Esophagus (tissue), 2 donors: Measurements from ENCODE around the gene JUND. TPM values are rescaled to one million over a fixed set of nuclear protein-coding genes. Genes with fewer than 3 reads are reported as not detected.

Experiments used
- H3K27ac ChIP-seq, 2 donors: one replicate each; pipeline ENCODE4 v1.5.1; 2013; ENCODE audit warnings: low read depth in 2 of 2, mild to moderate bottlenecking in 2 of 2, inconsistent platforms in 1 of 2, low read length in 1 of 2, moderate library complexity in 1 of 2
- H3K27me3 ChIP-seq, 2 donors: one replicate each; pipeline ENCODE4 v1.6.1; 2013; ENCODE audit warnings: low read length in 2 of 2, control low read depth in 1 of 2, mild to moderate bottlenecking in 1 of 2; ENCODE audit not compliant: insufficient read depth in 2 of 2, control insufficient read depth in 1 of 2
- H3K36me3 ChIP-seq, 2 donors: one replicate each; pipeline ENCODE4 v1.6.1; 2013; ENCODE audit warnings: low read length in 1 of 2; ENCODE audit not compliant: control insufficient read depth in 2 of 2, insufficient read depth in 2 of 2
- H3K4me1 ChIP-seq, 2 donors: one replicate each; pipeline ENCODE4 v1.6.1; 2013; ENCODE audit warnings: low read length in 1 of 2; ENCODE audit not compliant: control insufficient read depth in 2 of 2, insufficient read depth in 2 of 2
- H3K4me3 ChIP-seq, 2 donors: one replicate each; pipeline ENCODE4 v1.5.1; 2013; ENCODE audit warnings: low read length in 2 of 2, mild to moderate bottlenecking in 2 of 2, low read depth in 1 of 2, moderate library complexity in 1 of 2
- H3K9me3 ChIP-seq, 2 donors: one replicate each; pipeline ENCODE4 v1.6.1; 2013; ENCODE audit warnings: mild to moderate bottlenecking in 2 of 2, low read depth in 1 of 2, low read length in 1 of 2, moderate library complexity in 1 of 2; ENCODE audit not compliant: control insufficient read depth in 2 of 2, insufficient read depth in 1 of 2
- WGBS, 2 donors: extraction: QIAGEN DNeasy Blood & Tissue Kit; methylation state at CpG; one replicate each; pipeline ENCODE4 v1.1.7; 2013; 5-methylcytosine and 5-hydroxymethylcytosine counted together
- polyA plus RNA-seq, 2 donors: library from polyadenylated mRNA; stranded (reverse); fragments of 200-250 nt; gene quantifications; one replicate each; pipeline ENCODE4 v1.2.3, GENCODE V29; 2013
- donor health status: healthy with polysubstance abuse.
- donor health status: Bipolar disorder and iron deficiency.

Gene JUND
- polyA plus RNA-seq, 2 donors = 57.9 to 84.5 TPM

DNA sequence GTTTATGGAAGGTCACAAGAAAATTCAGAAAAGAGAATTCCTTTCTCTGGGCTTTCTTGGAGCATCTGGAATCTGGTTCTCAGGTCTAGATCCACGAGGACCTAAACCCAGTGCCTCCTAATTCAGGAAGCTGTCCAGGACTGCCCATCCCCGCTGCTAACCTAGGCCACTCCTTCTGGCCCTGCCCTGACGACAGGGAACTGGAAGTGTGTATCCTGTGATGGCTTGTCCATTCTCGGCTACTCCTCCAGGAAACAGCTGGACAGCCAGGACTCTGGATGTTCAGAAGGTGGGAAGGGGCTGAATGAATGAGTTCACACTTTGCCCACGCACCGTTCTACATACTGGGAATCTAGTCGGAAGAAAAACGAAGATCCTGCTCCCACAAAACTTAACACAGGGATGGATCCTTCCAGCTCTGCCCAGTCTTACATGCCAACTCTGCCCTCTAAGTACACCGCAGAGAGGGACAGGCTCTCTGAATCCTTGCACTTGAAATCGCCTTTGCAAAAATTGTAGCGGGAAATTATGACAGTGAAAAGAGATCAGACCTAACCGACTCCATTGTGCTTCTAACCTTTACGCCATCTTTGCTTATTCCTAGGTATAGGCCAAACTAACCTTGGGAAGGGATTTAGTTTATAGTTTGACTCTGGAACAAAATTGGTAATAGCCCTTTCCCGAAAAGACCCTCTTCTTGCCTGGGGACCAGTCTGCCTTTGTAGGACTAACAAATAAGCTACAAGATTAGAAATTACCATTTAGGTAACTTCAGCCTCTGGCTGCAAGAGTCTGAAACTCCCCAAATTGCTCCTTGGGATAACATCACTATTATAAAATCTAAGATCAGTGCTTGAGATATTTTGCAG, 39.7 kb upstream of the JUND start:
- Histone ChIP-seq H3K36me3 (no peaks in the 10 kb centered on the region), H3K27me3 (no peaks in the 10 kb centered on the region), H3K9me3 (no peaks in the 10 kb centered on the region), H3K4me3 (no peak overlapping the region), H3K27ac (peak overlapping the region; percentile 40 to 92), H3K4me1 (peaks cover 3 to 18% of the 10 kb centered on the region in 2 donors)
- 68 to 72% methylated on average over 14 of the region's 14 CpGs for WGBS, 2 donors

DNA sequence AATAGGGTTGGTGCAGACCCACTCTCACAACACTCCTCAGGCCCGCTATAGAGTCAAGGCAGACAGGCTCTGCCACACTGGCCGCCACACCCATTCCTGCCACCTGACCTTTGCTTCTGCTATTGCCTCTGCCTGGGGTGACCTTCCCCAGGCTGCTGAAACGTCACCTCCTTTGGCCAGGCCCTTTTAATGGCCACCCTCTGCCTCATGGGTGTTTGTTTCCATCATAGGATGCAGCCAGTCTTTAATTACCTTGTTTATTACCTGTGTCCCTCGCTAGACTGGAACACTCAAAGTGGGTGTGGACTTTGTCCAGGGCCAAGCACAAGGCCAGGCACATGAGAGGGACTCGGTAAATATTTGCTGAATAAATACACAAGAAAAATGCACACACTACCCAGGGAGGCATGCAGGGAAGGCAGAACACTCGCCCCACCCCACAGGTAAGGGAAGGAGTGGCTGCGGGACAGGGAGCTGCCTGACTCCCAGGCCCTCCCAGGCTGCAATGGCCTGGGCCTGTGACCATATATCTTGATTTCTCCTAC, 38.2 kb upstream of the JUND start:
- Histone ChIP-seq H3K9me3 (no peaks in the 10 kb centered on the region), H3K27me3 (no peaks in the 10 kb centered on the region), H3K36me3 (no peaks in the 10 kb centered on the region), H3K27ac (peak overlapping the region; percentile 23 to 68), H3K4me3 (no peak overlapping the region), H3K4me1 (peaks cover 3 to 18% of the 10 kb centered on the region in 2 donors)
- 51 to 77% methylated on average over 7 of the region's 7 CpGs for WGBS, 2 donors

DNA sequence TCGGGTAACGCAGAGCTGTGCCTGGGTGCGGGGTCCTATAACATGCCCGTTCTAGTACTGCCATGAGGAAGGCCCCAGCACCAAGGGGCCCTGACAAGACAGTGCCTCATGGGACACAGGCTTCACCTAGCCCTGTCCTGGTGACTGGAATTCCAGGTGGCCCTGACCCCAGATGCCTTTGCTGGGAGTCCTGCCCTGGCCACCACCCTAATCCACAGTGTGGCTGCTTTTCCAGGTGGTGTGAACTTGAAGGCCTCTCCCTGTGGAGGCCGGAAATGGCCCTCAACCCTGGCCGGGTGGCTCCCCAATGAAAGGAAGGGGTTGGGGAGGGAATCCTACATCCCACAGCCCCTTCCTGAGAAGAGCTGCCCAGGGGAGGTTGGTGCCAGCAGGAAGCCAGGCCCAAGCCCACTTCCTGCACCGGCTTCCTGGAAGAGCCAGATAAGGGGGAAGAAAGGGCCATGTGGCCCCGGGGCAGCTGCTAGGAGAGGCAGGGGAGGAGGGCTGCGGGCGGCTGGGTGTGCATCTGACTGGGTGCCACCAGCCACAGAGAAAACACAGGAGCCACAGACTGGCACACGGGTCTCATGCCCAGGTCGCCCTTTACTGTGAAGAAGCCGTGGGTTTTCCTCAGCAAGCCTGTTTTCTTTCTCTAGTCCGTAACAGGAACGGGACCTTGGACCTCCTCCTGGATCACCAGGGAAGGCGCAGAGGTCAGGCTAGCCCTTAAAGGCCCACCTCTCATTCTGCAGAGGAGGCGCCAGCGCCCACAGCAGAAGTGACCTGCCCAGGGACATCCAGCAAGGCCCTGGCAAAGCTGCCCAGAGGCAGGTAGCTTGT, 36.8 kb upstream of the JUND start:
- H3K9me3 ChIP-seq = no peaks in the 10 kb centered on the region
- H3K27me3 ChIP-seq = no peaks in the 10 kb centered on the region
- no peak overlapping the region for H3K4me3 ChIP-seq
- no peaks in the 10 kb centered on the region for H3K36me3 ChIP-seq
- 57 to 68% methylated on average over 18 of the region's 18 CpGs for WGBS, 2 donors
- peak overlapping the region; percentile 25 to 45 for H3K27ac ChIP-seq
- H3K4me1 ChIP-seq = peaks cover 3 to 18% of the 10 kb centered on the region in 2 donors

DNA sequence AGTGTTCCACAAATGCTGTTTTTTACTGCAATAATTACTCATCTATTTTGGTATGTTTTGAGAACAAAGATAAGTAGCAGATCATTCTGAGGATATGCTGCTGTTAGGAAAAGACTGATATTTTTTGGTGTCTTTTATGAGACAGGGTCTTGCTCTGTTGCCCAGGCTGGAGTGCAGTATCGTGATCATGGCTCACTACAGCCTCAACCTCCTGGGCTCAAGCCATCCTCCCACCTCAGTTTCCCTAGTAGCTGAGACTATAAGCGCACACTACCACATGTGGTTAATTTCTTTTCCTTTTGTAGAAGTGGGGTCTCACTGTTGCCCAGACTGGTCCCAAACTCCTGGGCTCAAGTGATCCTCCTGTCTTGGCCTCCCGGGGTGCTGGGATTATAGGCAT, 32.0 kb upstream of the JUND start:
- peaks cover 0 to 25% of the 10 kb centered on the region in 2 donors for H3K36me3 ChIP-seq
- no peaks in the 10 kb centered on the region for H3K27me3 ChIP-seq
- WGBS, 2 donors = 92 to 97% methylated on average over 3 of the region's 3 CpGs
- H3K4me1 ChIP-seq = peaks cover 3 to 8% of the 10 kb centered on the region in 2 donors
- H3K27ac ChIP-seq = no peak overlapping the region
- no peaks in the 10 kb centered on the region for H3K9me3 ChIP-seq
- H3K4me3 ChIP-seq = no peak overlapping the region

DNA sequence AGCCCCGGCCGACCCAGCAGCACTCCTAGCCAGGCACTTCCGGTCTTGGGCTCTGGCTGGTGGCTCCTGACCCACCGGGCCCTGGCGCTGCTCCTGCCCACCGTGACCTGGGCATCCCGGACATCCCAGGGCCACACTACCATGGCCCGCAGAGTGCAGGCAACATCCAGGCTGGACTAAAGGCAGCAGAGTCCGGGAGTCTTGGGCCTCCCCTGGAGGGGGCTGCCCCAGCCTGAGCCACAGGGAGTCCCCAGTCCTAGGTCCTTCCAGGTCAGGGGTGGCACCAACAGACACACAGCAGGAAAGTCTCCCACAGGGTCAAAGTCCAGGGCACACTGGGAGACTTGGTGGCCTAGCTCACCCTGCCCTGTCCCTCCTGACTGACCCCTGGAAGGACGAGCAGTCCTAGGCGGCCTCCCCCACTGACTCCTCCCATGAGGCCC, 30.7 kb upstream of the JUND start:
- Histone ChIP-seq H3K36me3 (peaks cover 0 to 26% of the 10 kb centered on the region in 2 donors), H3K4me3 (no peak overlapping the region), H3K27ac (no peak overlapping the region), H3K27me3 (no peaks in the 10 kb centered on the region), H3K9me3 (no peaks in the 10 kb centered on the region), H3K4me1 (peaks cover 0 to 9% of the 10 kb centered on the region in 2 donors)
- WGBS, 2 donors = 91 to 94% methylated on average over 11 of the region's 11 CpGs

DNA sequence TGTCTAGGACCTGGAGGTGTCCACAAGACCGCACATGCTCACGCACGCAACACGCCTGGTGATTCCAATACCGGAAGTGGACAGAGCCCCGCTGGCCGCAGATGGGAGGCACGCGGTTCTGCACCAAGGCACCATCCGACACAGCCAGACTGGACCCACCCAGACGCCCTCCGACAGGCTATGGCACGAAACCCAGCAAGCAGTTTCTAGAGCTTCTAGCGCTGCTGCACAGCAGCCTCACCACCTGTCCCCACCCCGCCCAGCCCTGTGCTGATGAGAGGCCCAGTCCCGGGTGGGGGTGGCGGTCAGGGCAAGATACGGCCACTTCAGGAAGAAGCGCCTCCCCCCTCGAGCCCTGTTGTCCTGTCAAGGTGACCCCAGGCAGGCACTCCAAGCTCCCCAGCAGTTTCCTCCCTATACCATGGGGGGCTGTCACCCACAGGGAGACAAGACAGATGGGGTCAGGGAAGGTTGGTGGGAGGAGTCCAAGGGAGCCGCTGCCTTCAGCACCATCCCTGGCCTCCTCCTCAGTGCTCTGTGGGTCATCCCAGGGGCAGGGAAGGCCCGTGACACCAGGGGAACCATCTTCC, 30.2 kb upstream of the JUND start:
- Histone ChIP-seq H3K4me1 (peaks cover 0 to 12% of the 10 kb centered on the region in 2 donors), H3K27ac (no peak overlapping the region), H3K9me3 (no peaks in the 10 kb centered on the region), H3K27me3 (no peaks in the 10 kb centered on the region), H3K36me3 (peaks cover 0 to 26% of the 10 kb centered on the region in 2 donors), H3K4me3 (no peak overlapping the region)
- WGBS, 2 donors = 90 to 91% methylated on average over 21 to 22 of the region's 22 CpGs

DNA sequence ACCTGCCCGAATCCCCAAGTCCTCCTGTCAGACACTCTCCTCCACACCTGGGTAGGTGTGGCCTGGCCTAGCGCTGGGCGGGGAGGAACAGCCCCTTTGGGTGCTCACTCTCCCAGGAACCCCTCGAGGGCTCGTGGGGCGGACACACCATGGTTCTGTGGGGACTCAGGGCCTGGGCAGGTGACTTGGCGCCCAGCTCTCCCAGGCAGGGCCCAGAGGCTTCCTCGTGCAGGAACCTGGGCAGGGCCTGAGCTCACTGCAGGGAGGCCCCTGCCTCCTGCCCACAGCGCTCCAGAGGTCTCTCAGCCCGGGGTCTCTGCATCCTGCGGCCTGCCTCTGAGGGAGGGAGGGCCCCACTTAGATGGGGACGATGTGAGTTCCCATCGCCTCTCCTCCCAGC, 29.5 kb upstream of the JUND start:
- peaks cover 0 to 26% of the 10 kb centered on the region in 2 donors for H3K36me3 ChIP-seq
- H3K4me3 ChIP-seq = no peak overlapping the region
- peaks cover 0 to 16% of the 10 kb centered on the region in 2 donors for H3K4me1 ChIP-seq
- no peaks in the 10 kb centered on the region for H3K9me3 ChIP-seq
- H3K27me3 ChIP-seq = no peaks in the 10 kb centered on the region
- whole genome bisulfite sequencing, 2 donors = 83 to 87% methylated on average over 13 of the region's 13 CpGs
- no peak overlapping the region for H3K27ac ChIP-seq

DNA sequence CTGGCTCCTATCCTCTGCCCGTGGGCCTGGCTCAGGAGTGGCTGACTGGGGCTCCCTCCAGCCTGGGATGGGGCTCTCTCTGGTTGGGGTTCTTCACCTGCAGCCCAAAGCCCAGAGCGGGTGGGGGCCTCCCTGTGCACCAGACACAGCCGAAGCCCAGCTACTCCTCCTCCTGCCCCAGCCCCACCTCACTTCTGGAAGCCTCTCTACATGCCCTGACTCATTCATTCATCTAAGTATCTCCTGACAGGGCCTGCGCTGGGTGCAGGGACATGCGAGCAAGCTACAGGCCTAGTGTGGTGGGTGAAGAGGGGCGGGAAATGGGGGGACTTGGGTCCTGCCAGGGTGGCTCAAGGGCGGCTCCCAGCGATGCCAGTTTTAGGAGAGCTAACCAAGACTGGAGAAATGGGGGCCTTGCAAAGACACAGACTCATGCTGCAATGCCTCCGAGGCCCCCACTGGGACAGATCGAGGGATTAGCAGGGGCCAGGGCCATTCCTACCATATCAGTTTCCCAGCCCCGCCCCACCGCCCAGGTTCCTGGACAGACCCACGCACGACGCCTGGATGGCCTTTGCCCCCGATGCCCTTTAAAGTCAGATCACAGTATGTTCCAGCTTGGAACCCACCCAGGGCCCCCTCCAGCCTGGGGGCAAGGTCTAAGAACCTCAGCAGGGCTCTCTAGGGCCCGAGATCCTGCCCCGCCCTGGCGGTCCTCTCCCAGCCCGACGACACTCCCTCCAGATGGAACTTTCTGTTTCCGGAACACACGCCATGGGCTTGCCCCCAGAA, 28.9 kb upstream of the JUND start:
- Histone ChIP-seq H3K4me1 (peaks cover 0 to 18% of the 10 kb centered on the region in 2 donors), H3K27ac (no peak overlapping the region), H3K36me3 (peaks cover 0 to 29% of the 10 kb centered on the region in 2 donors), H3K4me3 (no peak overlapping the region), H3K9me3 (no peaks in the 10 kb centered on the region), H3K27me3 (no peaks in the 10 kb centered on the region)
- WGBS, 2 donors = 72 to 80% methylated on average over 23 of the region's 23 CpGs
